UCSD-AML1 (cell line): ENCODE data around the gene UBE2J2.

ENCODE experiments used
- DNase-seq: peaks from one replicate; lab custom pipeline; 2025; ENCODE audit not compliant: unreplicated experiment; lab: John Stamatoyannopoulos, UW

UBE2J2 gene

GRCh38 chr1:1309251-1310108 is 35.8 kb upstream of the UBE2J2 start:
- no peak for DNase-seq

GRCh38 chr1:1308756-1309250 is 35.1 kb upstream of the UBE2J2 start:
- no peak for DNase-seq

GRCh38 chr1:1307923-1308755 is 34.5 kb upstream of the UBE2J2 start, which contains the start of the genes ACAP3 and PUSL1:
Gene ACAP3, minus strand, starts transcription at chr1:1307930. Its CDS starts 115 bp downstream, at chr1:1307815.
Gene PUSL1, plus strand, starts transcription at chr1:1308597. Its CDS starts 47 bp downstream, at chr1:1308644.
- peak; percentile 93 for DNase-seq

GRCh38 chr1:1307261-1307922 is 33.7 kb upstream of the UBE2J2 start:
- no peak for DNase-seq

GRCh38 chr1:1306661-1307260 is 33.1 kb upstream of the UBE2J2 start:
- no peak for DNase-seq

GRCh38 chr1:1306070-1306660 is 32.5 kb upstream of the UBE2J2 start:
- DNase-seq = no peak

- peak; percentile 47 for DNase-seq
These were observed 31.8 kb upstream of the UBE2J2 start for GRCh38 chr1:1305300-1306069.

- no peak for DNase-seq
These were observed 31.0 kb upstream of the UBE2J2 start for GRCh38 chr1:1304331-1305299.

GRCh38 chr1:1303736-1304135 is 30.1 kb upstream of the UBE2J2 start:
- no peak for DNase-seq

GRCh38 chr1:1302951-1303509 is 29.4 kb upstream of the UBE2J2 start:
- DNase-seq = no peak

GRCh38 chr1:1302006-1302430 is 28.4 kb upstream of the UBE2J2 start:
- no peak for DNase-seq

- no peak for DNase-seq
These were observed 26.7 kb upstream of the UBE2J2 start for GRCh38 chr1:1300352-1300739.

- DNase-seq = no peak
These were observed 26.2 kb upstream of the UBE2J2 start for GRCh38 chr1:1299686-1300351.

- DNase-seq = no peak
These were observed 25.4 kb upstream of the UBE2J2 start for GRCh38 chr1:1298861-1299685.

- no peak for DNase-seq
These were observed 24.3 kb upstream of the UBE2J2 start for GRCh38 chr1:1297802-1298424.
